Activated T-cell treated with anti-CD3 and anti-CD28 coated beads, Interleukin-2, amount 50 U/mL, for 1 hour (primary cell): Measurements from ENCODE around the gene CFAP97D1.
A peak's percentile ranks its signal among the peaks of the same experiment; 100 is the strongest.

Experiments used
- DNase-seq: peaks from one replicate; pipeline ENCODE4 v3.0.0-alpha.2; 2020

Gene CFAP97D1

DNA sequence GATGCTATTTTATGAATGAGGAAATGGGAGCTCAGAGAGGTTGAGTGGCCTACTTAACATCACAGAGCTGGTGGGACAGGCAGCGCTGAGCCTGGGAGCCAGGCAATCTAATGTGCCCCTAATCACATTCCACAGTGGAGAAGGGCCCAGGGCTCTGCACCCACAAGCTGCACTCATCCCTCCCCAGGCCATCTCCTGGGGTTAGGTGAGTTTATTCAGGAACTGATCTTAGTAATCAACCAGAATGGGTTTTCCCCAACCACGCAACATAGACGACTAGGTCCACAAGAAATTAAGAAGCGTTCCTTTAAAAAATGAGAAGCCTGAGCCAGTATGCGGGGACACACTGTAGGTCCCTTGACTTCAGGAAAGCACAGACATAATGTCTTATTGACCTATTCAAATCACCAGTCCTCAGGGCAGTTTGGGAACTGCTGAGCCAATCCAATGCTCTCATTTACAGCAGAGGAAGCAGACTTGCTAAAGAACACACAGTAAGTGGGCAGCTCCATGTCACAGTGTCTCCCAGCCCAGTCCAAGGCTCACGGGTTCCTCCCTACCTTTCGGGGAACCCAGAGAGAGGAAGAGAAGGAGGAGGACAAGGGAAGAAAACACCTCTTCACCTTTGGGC lies 50.4 kb downstream of the CFAP97D1 start:
- no peak for DNase-seq

DNA sequence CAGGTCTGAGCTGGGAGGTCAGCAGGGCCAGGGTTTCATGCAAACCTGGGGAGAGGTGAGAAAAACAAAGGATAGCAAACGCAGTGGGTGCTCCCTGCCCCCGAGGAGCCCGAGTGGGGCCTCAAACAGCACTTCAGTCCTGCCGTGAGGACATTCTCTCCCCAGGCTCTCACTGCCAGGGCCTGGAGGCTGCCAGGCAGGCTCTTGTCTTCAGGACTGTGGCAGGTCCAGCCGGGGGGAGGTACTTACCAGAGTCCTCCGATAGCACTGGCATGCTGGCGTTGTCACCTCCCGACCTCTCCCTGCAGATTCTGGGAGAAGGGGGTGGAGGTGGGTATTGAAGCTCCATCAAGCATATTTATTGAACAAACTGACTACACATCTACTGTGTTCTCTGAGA lies 51.4 kb downstream of the CFAP97D1 start:
- no peak for DNase-seq

DNA sequence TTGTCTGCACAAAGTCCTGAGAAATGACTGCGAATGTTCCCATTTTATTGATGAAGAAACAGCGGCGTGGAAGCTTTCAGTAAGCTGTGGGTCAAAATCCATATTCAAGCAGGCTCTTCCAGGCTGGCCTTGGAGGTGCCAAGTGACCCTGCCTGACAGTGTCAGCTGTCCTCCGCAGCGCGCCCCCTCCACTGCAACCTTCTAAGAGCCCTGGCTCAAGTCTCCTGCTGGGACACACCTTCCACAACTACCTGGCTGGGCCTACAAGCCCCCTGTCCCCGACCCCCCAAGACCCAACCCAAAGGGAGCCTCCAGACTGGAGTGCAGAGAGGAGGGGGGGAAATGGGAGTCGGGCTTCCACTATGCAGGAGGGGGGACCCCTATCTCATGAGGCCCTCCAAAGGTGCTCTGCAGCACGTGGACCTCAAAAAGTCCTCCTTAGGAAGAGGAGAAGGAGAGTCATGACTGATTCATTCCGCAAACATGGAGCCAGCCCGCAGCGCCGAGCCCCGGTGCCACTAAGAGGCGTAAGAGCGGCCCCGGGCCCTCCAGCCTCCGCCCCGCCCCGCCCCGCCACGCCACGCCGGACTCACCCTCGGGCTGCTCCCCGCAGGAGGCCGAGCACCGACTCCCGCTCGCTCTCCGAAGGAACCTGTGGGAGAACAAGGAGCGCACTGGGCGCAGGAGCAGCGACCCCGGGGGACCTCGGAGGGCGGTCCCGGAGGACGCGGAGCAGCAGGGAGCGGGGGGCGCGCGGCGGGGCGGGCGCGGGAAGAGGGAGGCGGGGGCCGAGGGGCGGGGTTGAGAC lies 52.1 kb downstream of the CFAP97D1 start:
- peak; percentile 27 for DNase-seq

DNA sequence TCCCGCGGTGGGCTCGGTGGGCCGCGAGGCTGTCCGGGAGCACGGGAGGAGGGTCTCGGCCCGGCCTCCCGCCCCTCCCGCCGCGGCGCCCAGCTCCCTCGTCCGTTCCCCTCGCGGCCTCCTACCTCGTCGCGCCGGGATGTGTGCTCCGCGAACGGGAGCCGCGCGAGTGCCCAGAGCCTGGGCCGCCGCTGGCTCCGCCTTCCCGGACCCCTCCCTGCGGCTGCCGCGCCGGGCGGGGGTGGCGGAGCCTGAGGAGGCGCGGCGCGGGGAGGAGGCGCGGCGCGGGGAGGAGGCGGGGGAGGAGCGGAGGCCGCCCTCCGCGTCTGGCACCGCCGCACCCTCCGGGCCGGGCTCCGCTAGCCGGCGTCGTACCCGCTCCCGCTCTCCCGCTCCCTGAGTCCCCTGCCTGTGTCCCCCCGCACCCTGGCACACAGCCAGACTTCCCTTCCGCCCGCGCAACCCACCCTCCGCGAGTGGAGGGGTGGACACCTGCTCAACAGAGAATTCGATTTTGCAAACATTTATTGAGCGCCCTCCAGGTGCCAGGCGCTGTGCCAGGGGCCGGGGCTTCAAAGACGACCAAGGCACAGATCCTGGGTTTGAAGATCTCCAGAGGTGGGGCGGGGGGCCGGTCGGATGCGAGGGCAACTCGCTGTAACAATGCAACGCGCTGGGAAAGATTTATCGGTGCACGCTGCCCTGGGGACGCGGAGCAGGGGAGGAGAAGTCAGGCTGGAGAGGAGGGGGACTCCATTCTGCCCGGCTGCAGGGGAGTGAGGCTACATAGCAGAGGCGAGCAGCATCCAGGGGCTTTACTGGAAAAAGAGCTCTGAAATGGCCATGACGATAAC lies 53.0 kb downstream of the CFAP97D1 start, which contains the start of gene MPP3:
TSS of gene MPP3 (minus strand) at position 171 of the 854 bp plus-strand sequence. CDS start 1,240 bp downstream, outside the sequence.
- DNase-seq, result peak; percentile 64

DNA sequence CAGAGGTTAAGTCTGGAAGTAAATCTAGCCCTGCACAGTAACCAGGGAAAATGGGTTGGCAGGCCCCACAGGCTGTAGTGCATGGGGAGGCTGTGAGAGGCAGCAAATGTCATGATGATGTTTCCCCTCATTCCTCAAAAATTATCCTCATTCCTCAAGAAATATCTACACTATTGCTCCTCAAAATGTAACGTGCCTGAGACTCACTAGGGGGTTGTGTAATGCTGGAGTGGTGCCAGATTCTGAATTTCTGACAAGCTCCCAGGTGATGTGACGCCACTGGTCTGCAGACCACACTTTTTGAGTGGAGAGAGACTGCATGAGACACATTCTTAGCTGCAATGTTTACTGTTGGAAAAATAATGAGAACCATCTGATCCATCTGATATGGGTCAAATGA lies 53.9 kb downstream of the CFAP97D1 start:
- DNase-seq, result no peak
